ENCODE measurements around the gene KY.

KY gene

DNA sequence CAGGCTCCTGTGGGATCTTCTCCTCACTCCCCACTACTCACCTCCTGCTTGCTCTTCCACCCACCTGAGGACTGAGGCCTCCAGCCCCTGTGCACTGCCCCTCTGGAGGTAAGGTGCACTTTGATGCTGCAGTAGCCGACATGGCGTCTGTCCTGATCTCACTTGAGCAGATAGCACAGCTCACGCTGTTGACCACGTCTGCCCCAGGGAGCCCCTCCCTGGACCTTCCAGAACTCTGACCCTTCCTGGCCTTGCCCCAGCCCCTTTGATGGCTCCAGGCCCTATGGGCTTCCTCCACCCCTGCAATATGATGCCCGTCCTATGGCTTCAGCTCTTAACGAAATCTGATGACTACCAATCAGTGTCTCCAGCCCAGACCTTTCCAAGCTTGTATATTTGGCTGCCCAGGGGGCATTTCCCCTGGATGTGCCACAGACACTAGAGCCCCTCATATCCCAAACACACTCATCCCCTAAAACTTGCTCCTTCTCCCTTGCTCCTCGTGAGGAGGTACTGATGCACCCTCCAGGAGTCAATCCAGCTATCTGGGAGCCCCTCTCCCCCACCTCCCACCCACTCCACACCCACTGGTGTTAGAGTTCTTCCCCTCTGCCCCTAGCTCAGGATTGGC is 27.1 kb downstream of the KY start:
- H3K27ac Mint-ChIP-seq = no peak overlapping the region
- no peaks in the 10 kb centered on the region for H3K9me3 Mint-ChIP-seq
- peaks cover 5% of the 10 kb centered on the region for H3K4me1 Mint-ChIP-seq (ENCODE audit: low read depth)
- no peaks in the 10 kb centered on the region for H3K36me3 Mint-ChIP-seq (ENCODE audit: low read depth)
- no peak overlapping the region for H3K4me3 Mint-ChIP-seq
- peaks cover 5% of the 10 kb centered on the region for H3K27me3 Mint-ChIP-seq
- no peak for DNase-seq

DNA sequence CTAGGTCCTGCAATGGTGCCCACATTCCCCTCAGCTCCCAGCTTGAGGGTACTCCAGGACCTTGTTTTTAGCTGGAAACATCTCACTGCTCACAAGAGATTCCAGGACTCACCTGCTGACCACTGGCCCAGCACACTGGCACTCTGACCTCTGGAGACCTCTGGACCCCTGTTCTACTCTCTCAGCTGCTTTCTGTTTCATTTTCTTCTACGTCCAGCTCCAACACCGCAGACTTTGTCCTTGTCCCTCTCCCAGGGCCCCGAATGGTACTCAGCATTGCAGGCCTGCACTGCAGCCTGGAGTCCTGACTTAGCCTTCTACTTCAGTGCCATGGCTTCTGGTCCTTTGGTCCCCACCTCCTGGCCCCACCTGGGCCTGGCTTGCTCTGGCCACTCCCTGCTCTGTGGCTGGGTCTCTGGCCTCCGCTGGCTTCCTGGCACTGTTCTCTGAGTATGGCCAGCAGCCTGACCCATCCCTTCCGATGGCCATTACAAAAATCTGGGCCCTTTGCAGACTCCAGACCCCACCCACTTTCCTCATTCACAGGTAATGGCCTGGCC is 27.9 kb downstream of the KY start:
- no peaks in the 10 kb centered on the region for H3K9me3 Mint-ChIP-seq
- no peaks in the 10 kb centered on the region for H3K36me3 Mint-ChIP-seq (ENCODE audit: low read depth)
- peaks cover 5% of the 10 kb centered on the region for H3K4me1 Mint-ChIP-seq (ENCODE audit: low read depth)
- no peak for DNase-seq
- peaks cover 3% of the 10 kb centered on the region for H3K27me3 Mint-ChIP-seq
- no peak overlapping the region for H3K27ac Mint-ChIP-seq
- no peak overlapping the region for H3K4me3 Mint-ChIP-seq

DNA sequence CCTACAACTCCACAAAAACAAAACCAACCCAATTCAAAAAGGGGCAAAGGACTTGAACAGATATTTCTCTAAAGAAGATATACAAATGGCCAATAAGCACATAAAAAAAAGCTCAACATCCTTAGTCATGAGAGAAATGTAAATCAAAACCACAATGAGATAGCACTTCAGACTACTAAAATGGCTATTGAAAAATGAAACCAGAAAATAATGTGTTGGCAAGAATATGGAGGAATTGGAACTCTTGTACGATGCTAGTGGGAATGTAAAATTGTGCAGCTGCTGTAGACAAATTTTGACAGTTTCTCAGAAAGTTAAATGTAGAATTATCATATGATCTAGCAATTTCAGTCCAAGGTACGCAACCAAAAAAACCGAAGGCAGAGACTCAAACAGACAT is 29.0 kb downstream of the KY start:
- H3K27me3 Mint-ChIP-seq = peaks cover 2% of the 10 kb centered on the region
- H3K4me3 Mint-ChIP-seq = no peak overlapping the region
- no peak for DNase-seq
- no peaks in the 10 kb centered on the region for H3K36me3 Mint-ChIP-seq (ENCODE audit: low read depth)
- H3K4me1 Mint-ChIP-seq (ENCODE audit: low read depth) = peaks cover 5% of the 10 kb centered on the region
- H3K9me3 Mint-ChIP-seq = no peaks in the 10 kb centered on the region
- no peak overlapping the region for H3K27ac Mint-ChIP-seq

DNA sequence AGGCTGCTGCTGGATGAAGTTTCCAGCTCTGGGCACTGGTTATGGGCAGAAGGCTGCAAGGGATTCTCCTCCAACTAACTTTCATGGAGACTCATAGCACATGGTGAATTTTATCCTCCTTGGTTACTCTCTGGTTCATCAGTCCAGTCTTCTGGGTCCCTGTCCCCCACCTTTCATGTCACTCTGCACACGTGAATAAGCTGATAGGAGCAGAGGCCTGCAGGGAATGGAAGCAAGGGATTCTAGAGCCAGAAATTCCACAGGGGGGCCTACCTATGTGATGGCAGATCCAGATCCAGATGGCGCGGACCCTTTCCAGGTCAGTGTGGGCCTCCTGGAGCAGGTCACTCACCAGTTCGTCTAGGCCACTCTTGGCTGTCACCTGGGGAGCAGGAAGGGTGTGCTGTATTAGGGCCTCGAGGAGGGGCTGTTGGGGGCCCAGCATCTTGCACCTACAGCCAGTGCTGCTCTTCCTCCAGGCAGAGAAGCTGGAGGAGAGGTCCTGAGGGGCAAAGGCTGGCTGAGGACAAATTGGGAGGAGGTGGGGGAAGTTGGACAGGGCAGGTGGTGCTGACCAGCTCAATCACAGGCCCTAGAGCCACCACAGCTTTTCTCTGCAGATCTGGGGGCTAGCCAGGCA is 30.2 kb downstream of the KY start:
- no peak overlapping the region for H3K4me3 Mint-ChIP-seq

DNA sequence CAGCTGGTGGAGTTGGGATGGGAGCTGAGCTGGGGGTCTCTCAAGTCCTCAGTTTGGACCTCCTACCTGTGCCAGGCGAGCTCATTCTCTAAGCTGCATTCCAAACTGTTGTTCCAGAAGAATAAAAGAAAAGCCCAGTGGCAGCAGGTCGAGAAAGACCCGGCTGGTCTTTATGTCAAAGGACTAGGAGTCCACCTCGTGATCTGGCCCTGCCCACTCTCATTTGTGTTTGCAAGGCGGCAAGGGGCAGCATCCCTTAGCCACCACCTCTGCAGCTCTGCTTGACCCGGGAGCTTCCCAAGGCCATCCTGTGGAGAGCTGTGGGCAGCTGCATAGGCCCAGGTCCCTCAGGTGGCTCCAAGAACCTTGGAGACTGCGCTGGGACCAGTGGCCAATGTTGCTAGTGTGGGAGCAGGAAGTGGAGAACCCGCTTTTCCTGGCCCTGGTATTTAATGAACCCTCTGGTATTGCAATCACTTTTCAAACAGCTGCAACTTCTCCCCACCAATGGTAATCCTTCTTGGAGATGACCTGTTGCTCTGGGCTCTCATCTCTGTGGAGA is 30.9 kb downstream of the KY start:
- H3K27me3 Mint-ChIP-seq = no peaks in the 10 kb centered on the region
- no peaks in the 10 kb centered on the region for H3K9me3 Mint-ChIP-seq
- peaks cover 5% of the 10 kb centered on the region for H3K4me1 Mint-ChIP-seq (ENCODE audit: low read depth)
- DNase-seq = no peak
- H3K36me3 Mint-ChIP-seq (ENCODE audit: low read depth) = no peaks in the 10 kb centered on the region
- H3K27ac Mint-ChIP-seq = no peak overlapping the region
- no peak overlapping the region for H3K4me3 Mint-ChIP-seq

More for the DNA sequence above, 30.2 kb downstream of the KY start:
- H3K27me3 Mint-ChIP-seq = no peaks in the 10 kb centered on the region
- DNase-seq = no peak
- H3K36me3 Mint-ChIP-seq (ENCODE audit: low read depth) = no peaks in the 10 kb centered on the region
- H3K9me3 Mint-ChIP-seq = no peaks in the 10 kb centered on the region
- H3K27ac Mint-ChIP-seq = no peak overlapping the region
- peaks cover 5% of the 10 kb centered on the region for H3K4me1 Mint-ChIP-seq (ENCODE audit: low read depth)

DNA sequence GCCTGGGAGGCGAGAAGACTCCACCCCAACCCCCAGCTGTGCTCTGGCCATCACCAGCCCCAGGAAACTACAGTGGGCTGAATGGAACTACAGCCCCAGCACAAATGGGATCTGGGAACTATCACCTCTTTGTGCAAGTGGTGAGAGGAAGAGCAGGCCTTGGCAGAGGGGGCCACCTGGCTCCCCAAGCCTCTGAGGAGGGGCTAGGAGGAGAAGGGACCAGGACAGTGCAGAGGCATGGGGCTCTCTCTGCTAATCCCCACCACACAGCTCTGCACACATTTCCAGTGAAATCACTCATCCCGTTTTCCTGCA is 31.6 kb downstream of the KY start:
- Mint-ChIP-seq H3K9me3 (no peaks in the 10 kb centered on the region), H3K27ac (no peak overlapping the region), H3K4me3 (no peak overlapping the region), H3K4me1 (ENCODE audit: low read depth) (peaks cover 5% of the 10 kb centered on the region), H3K36me3 (ENCODE audit: low read depth) (no peaks in the 10 kb centered on the region), H3K27me3 (no peaks in the 10 kb centered on the region)
- no peak for DNase-seq

DNA sequence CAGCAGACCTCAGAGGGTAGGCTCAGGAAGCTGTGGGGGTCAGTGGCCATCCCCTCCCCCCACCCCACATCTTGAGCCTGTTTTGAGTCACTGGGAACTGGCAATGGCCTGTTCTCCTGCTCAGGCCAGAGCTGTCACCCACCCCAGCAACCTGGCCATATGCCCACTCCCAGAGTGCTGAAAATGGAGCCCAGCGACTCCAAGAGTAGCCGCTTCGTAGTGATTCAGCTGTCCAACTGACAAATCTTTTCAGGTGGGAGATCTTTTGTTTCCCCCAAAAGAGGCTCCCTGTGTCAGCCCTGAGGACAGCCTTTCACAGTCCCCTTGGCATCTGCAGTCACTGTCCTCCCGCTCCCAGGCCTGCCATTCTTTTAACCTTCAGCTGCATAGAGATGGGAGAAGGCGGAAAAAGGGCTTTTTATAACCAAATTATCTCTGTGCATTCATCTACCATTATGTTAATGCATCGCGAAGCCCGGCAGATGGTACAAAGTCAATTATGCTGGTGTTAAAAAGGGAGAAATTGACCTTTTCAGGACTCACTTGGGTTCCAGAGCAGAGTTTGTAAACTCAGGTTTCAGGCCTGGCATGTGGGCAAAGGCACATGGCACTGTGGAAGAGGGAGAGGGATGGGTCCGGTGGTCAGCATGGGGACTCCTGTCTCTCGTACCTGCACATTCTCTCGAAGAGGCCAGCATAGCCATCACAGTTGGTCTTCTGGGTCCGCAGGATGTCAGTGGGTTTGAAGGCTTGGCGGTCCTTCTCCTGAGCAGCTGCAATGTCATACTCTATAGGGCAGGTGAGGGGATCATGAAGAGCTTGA is 32.1 kb downstream of the KY start:
- Mint-ChIP-seq H3K27ac (no peak overlapping the region), H3K4me3 (no peak overlapping the region), H3K4me1 (ENCODE audit: low read depth) (peaks cover 5% of the 10 kb centered on the region), H3K9me3 (no peaks in the 10 kb centered on the region), H3K36me3 (ENCODE audit: low read depth) (no peaks in the 10 kb centered on the region), H3K27me3 (no peaks in the 10 kb centered on the region)
- no peak for DNase-seq

DNA sequence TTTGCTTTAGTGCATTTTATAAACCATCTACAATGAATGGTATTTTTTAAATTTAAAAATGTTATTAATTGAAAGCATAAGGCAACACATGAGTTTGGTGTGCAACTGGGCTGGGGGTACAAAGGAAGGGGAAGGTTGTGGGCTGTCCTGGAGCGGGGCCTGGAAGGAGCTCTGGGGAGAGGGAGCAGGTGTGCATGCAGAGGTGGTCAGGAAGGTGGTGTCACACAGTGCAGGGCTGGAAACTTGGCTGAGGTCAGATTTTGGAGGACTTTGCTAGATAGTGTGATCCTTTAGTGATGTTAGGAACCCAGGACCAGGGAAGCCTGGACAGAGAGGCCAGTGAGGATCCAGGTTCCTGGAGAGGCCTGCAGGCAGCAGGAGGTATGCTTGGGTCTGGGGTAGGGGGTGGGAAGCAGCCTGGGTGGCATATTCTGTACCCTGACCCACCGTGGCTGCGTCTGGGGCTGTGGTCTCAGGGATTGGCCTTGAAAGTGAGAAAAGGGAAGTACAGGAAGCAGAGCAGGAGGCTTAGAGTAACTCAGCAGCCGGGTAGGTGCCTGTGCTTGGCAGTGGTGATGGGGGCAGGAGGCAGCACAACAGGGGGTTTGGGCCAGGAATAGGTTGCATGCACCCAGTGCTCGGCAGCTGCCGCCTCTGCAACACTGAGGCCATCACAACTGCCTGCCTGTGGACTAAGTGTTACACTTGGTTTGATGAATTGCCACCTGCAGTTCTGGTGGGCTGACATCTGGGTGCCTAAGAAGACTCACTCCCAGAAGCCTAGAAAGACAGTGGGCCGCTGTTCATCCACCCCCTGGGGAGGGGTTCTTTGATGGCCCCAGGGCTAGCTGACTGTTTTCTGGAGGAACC is 33.0 kb downstream of the KY start:
- DNase-seq = no peak
- no peaks in the 10 kb centered on the region for H3K27me3 Mint-ChIP-seq
- peaks cover 5% of the 10 kb centered on the region for H3K4me1 Mint-ChIP-seq (ENCODE audit: low read depth)
- H3K9me3 Mint-ChIP-seq = no peaks in the 10 kb centered on the region
- no peak overlapping the region for H3K4me3 Mint-ChIP-seq
- no peaks in the 10 kb centered on the region for H3K36me3 Mint-ChIP-seq (ENCODE audit: low read depth)
- H3K27ac Mint-ChIP-seq = no peak overlapping the region

DNA sequence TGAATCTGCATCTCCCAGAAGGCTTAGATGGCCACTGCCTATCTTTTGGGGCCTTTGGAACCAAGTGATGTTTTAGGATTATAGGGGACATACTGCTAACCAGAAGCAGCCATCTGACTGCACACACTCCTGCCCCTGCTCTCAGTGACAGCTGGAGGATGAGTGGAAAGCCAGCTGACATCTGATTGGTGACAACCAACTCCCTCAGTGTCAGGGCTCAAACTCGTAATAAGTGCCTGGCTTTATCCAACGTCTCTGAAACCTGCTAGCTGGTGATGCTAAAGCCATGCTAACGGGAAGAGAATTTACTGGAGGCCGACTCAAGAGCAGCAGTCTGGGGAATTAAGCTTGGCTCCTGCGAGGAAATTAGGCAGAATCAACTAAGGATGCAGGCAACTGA is 35.1 kb downstream of the KY start:
- H3K9me3 Mint-ChIP-seq = no peaks in the 10 kb centered on the region
- no peak overlapping the region for H3K27ac Mint-ChIP-seq
- DNase-seq = no peak
- no peak overlapping the region for H3K4me3 Mint-ChIP-seq
- H3K36me3 Mint-ChIP-seq (ENCODE audit: low read depth) = no peaks in the 10 kb centered on the region
- no peaks in the 10 kb centered on the region for H3K4me1 Mint-ChIP-seq (ENCODE audit: low read depth)
- H3K27me3 Mint-ChIP-seq = no peaks in the 10 kb centered on the region

DNA sequence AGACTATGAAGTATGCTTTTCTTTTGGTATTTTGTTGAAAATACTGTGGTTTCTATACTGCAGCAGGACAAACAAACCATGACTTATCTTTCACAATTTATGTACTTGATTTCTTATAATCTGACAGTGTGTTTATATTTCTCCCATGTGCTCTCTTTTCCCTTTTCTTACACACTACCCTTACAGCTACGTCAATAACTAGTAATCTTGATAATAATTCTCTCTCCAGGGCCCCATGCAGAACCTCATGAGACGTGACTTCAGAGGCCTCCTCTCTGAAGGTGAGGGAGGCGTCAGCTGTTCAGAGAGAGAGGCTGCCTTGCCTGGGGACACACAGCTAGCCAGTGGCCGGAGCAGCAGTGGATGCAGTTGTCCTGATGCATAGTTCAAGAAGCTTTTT is 35.9 kb downstream of the KY start:
- H3K9me3 Mint-ChIP-seq = no peaks in the 10 kb centered on the region

DNA sequence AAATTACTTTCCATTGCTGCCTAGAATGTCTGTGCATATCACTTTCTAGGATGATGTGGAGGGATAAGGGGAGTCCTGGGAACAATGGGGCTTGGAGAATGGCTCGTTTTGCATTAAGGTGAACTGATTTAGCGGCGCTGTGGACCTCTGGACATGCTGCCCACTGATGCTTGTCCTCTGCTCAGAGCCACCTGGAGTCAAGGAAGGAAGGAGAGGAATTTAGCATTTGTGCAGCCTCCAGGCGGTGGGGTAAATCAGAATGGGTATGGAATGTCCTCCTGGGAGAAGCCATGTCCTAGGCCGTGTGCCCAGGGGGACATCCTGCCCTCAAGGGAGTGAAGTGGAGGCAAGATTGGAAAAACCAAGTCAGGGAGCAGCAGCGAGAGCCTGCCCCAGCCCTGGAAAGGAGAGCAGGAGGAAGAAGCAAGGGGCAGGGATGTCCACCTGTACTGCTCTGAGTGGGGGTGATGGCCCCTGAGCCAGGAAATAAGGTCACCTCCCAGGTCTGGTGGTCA is 37.8 kb downstream of the KY start:
- Mint-ChIP-seq H3K4me3 (no peak overlapping the region), H3K27me3 (peaks cover 13% of the 10 kb centered on the region), H3K27ac (no peak overlapping the region), H3K9me3 (no peaks in the 10 kb centered on the region), H3K36me3 (ENCODE audit: low read depth) (no peaks in the 10 kb centered on the region), H3K4me1 (ENCODE audit: low read depth) (no peaks in the 10 kb centered on the region)
- DNase-seq = no peak

More for the DNA sequence above, 35.9 kb downstream of the KY start:
- Mint-ChIP-seq H3K36me3 (ENCODE audit: low read depth) (no peaks in the 10 kb centered on the region), H3K27ac (no peak overlapping the region), H3K27me3 (no peaks in the 10 kb centered on the region), H3K4me3 (no peak overlapping the region), H3K4me1 (ENCODE audit: low read depth) (no peaks in the 10 kb centered on the region)
- DNase-seq = no peak

DNA sequence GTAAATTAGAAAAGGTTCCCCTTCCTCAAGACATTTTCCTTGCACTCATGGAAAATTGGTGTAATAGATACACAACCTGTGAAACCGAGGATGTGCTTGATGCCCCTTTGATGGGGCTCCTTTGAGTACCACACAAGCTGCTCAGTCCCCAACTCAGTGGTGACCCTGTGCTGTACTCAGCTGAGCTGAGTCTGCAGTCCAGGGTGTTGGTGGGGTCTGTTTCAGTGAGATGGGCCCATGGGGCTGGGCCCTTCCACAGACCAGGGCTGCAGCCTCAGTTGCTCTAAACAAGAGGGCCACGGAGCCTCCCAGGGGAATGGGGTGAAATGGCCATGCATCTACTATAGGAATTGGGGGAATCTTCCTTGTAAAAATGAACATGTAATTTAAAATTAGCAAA is 39.3 kb downstream of the KY start:
- Mint-ChIP-seq H3K4me3 (no peak overlapping the region), H3K27ac (no peak overlapping the region), H3K4me1 (ENCODE audit: low read depth) (no peaks in the 10 kb centered on the region), H3K27me3 (peaks cover 19% of the 10 kb centered on the region), H3K36me3 (ENCODE audit: low read depth) (no peaks in the 10 kb centered on the region), H3K9me3 (no peaks in the 10 kb centered on the region)
- DNase-seq = no peak

DNA sequence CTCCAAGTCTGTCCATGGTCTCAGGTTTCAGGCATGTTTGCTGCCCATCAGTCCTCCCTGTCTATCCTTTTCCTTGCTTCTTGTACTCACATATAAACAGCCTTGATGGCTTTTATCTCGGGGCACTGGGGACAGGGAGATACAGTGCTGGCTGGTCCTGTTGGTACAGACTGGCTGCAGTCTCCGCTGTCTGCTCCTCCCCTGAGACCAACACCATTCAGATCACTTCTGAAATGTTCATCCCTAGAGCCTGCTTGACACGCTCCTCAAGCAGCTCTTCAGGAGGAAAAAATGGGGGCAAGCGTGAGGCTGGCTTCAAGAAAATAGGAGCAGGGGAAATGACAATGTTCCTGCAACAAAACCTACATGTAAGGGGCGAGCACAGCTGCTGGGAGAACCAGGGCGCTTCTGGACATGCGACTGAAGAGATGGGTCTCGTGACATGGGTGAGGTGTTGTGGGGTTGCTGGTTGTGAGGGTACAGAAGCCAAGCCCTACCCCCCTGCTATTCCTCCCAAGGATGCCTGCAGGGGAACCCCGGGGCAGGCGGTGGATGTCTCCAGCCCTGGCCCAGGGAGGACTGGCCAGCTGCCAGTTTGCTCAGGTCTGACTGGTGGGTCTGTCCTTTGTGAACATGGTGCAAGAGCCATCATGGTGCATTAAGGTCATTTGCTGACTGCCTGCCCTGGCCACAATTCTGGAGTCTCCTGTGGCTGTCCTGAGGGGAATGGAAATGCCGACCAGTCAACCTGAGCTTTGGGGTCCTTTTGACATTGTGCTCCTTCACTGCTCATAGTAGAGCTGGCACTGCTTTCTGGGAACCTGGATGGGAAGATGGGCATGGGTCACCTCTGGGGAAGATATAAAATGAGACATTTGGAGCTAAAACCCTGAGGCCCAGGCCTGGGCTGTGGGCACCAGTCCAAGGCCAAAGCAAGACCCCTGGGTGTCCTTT is 40.1 kb downstream of the KY start:
- no peaks in the 10 kb centered on the region for H3K4me1 Mint-ChIP-seq (ENCODE audit: low read depth)
- no peak overlapping the region for H3K4me3 Mint-ChIP-seq
- no peak for DNase-seq
- no peaks in the 10 kb centered on the region for H3K9me3 Mint-ChIP-seq
- peaks cover 22% of the 10 kb centered on the region for H3K27me3 Mint-ChIP-seq
- no peaks in the 10 kb centered on the region for H3K36me3 Mint-ChIP-seq (ENCODE audit: low read depth)
- H3K27ac Mint-ChIP-seq = no peak overlapping the region
